K562 (cell line): Measurements from ENCODE around the gene USP7. TPM values are rescaled to one million over a fixed set of nuclear protein-coding genes. Genes with fewer than 3 reads are reported as not detected.
A peak's percentile ranks its signal among the peaks of the same experiment; 100 is the strongest.

Experiments
- KLF13 ChIP-seq: fragments of 450-650 bp; IDR thresholded peaks from 2 replicates; pipeline ENCODE4 v1.6.1; 2016; ENCODE audit warnings: missing genetic modification characterization, low read depth, mild to moderate bottlenecking, missing compliant biosample characterization, moderate library complexity, borderline replicate concordance
- NRF1 ChIP-seq, 2 experiments: fragments of 450-650 bp; IDR thresholded peaks in 1 of 2; conservative IDR thresholded peaks in 1 of 2; 2 replicates each; pipeline ENCODE4 v1.6.1; 2014; ENCODE audit warnings: mild to moderate bottlenecking in 2 of 2
- ZNF124 ChIP-seq: sonication (generic); formaldehyde crosslinking; IDR thresholded peaks from 2 replicates; pipeline ENCODE4 v1.8.1; 2022; ENCODE audit warnings: missing genetic modification reagents
- ZNF76 ChIP-seq: fragments of 250-450 bp; sonication (Bioruptor Pico); IDR thresholded peaks from 2 replicates; pipeline ENCODE4 v1.4.0; 2020; ENCODE audit warnings: mild to moderate bottlenecking, moderate library complexity, borderline replicate concordance
- polyA plus RNA-seq, 8 experiments: library from polyadenylated mRNA; depleted of rRNA in 4 of 8; stranded (reverse) in 5 of 8; unstranded in 3 of 8; fragments of >200 nt; fragmentation: Nextera tagmentation in 2 of 8; fragmentation: Illumina TruSeq in 1 of 8; extraction: Ambion mirVana in 2 of 8; extraction: Trizol in 1 of 8; gene quantifications; 2 replicates each; pipeline versions ENCODE4 v1.2.1 to v1.2.3, GENCODE V29; 2011 to 2014; ENCODE audit warnings: inconsistent platforms in 1 of 8, missing spikeins in 1 of 8
- total RNA-seq, 7 experiments: library from RNA; depleted of rRNA in 6 of 7; stranded (reverse); fragments of >200 nt in 6 of 7; fragmentation: Illumina TruSeq in 2 of 7; extraction: Trizol in 2 of 7; gene quantifications; 2 replicates each; pipeline versions ENCODE4 v1.2.1 to v1.2.3, GENCODE V29; 2011 to 2021; ENCODE audit warnings: low replicate concordance in 1 of 7
- TF ChIP-seq, protein P1 (sequence below): fragments of 200-600 bp; sonication (generic); IDR thresholded peaks from one replicate; pipeline ENCODE4 v1.6.1; 2012; ENCODE audit warnings: mild to moderate bottlenecking, low read depth, low read length, inconsistent platforms
- TF ChIP-seq, protein P2 (sequence below): fragments of 450-650 bp; IDR thresholded peaks from 2 replicates; pipeline ENCODE4 v1.6.1; 2018; ENCODE audit warnings: mild to moderate bottlenecking, low read depth; ENCODE audit not compliant: partially characterized antibody

The USP7 gene
- total and polyA plus RNA-seq, 9 of the 15 experiments (the other 6 are each of a cell fraction or from before 2014, with no cell fraction given) = 17.1 to 145 (median 57.9) TPM

DNA sequence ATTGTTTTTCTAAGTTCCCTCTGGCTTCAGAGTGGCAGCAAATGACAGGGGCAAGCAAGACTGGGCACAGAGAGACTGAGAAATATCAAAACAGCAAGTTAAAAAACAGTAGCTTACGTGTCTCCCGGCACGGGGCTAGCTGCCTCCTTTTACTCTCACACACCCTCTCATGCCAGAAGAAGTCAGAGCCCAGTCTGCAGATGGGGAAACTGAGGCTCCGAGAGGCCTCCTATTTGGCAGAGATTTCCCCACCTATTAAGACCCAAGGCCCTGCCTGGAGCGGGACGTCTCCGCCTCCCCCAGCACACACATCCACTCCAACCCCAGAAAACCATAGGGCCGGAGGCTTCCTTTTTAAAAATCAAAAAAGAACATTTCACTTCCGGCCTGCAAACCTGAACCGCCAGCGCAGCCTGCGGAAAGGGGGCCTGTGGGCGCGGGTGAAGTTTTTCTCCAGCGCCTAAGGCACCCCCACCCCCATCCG, 95.7 kb downstream of the USP7 start (continued):
- TF ChIP-seq, protein P1, sequence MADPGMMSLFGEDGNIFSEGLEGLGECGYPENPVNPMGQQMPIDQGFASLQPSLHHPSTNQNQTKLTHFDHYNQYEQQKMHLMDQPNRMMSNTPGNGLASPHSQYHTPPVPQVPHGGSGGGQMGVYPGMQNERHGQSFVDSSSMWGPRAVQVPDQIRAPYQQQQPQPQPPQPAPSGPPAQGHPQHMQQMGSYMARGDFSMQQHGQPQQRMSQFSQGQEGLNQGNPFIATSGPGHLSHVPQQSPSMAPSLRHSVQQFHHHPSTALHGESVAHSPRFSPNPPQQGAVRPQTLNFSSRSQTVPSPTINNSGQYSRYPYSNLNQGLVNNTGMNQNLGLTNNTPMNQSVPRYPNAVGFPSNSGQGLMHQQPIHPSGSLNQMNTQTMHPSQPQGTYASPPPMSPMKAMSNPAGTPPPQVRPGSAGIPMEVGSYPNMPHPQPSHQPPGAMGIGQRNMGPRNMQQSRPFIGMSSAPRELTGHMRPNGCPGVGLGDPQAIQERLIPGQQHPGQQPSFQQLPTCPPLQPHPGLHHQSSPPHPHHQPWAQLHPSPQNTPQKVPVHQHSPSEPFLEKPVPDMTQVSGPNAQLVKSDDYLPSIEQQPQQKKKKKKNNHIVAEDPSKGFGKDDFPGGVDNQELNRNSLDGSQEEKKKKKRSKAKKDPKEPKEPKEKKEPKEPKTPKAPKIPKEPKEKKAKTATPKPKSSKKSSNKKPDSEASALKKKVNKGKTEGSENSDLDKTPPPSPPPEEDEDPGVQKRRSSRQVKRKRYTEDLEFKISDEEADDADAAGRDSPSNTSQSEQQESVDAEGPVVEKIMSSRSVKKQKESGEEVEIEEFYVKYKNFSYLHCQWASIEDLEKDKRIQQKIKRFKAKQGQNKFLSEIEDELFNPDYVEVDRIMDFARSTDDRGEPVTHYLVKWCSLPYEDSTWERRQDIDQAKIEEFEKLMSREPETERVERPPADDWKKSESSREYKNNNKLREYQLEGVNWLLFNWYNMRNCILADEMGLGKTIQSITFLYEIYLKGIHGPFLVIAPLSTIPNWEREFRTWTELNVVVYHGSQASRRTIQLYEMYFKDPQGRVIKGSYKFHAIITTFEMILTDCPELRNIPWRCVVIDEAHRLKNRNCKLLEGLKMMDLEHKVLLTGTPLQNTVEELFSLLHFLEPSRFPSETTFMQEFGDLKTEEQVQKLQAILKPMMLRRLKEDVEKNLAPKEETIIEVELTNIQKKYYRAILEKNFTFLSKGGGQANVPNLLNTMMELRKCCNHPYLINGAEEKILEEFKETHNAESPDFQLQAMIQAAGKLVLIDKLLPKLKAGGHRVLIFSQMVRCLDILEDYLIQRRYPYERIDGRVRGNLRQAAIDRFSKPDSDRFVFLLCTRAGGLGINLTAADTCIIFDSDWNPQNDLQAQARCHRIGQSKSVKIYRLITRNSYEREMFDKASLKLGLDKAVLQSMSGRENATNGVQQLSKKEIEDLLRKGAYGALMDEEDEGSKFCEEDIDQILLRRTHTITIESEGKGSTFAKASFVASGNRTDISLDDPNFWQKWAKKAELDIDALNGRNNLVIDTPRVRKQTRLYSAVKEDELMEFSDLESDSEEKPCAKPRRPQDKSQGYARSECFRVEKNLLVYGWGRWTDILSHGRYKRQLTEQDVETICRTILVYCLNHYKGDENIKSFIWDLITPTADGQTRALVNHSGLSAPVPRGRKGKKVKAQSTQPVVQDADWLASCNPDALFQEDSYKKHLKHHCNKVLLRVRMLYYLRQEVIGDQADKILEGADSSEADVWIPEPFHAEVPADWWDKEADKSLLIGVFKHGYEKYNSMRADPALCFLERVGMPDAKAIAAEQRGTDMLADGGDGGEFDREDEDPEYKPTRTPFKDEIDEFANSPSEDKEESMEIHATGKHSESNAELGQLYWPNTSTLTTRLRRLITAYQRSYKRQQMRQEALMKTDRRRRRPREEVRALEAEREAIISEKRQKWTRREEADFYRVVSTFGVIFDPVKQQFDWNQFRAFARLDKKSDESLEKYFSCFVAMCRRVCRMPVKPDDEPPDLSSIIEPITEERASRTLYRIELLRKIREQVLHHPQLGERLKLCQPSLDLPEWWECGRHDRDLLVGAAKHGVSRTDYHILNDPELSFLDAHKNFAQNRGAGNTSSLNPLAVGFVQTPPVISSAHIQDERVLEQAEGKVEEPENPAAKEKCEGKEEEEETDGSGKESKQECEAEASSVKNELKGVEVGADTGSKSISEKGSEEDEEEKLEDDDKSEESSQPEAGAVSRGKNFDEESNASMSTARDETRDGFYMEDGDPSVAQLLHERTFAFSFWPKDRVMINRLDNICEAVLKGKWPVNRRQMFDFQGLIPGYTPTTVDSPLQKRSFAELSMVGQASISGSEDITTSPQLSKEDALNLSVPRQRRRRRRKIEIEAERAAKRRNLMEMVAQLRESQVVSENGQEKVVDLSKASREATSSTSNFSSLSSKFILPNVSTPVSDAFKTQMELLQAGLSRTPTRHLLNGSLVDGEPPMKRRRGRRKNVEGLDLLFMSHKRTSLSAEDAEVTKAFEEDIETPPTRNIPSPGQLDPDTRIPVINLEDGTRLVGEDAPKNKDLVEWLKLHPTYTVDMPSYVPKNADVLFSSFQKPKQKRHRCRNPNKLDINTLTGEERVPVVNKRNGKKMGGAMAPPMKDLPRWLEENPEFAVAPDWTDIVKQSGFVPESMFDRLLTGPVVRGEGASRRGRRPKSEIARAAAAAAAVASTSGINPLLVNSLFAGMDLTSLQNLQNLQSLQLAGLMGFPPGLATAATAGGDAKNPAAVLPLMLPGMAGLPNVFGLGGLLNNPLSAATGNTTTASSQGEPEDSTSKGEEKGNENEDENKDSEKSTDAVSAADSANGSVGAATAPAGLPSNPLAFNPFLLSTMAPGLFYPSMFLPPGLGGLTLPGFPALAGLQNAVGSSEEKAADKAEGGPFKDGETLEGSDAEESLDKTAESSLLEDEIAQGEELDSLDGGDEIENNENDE = no peak
- TF ChIP-seq, protein P2, sequence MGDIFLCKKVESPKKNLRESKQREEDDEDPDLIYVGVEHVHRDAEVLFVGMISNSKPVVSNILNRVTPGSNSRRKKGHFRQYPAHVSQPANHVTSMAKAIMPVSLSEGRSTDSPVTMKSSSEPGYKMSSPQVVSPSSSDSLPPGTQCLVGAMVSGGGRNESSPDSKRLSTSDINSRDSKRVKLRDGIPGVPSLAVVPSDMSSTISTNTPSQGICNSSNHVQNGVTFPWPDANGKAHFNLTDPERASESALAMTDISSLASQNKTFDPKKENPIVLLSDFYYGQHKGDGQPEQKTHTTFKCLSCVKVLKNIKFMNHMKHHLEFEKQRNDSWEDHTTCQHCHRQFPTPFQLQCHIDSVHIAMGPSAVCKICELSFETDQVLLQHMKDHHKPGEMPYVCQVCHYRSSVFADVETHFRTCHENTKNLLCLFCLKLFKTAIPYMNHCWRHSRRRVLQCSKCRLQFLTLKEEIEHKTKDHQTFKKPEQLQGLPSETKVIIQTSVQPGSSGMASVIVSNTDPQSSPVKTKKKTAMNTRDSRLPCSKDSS = no peak
- TF ChIP-seq KLF13 (tag) = no peak
- no peak for TF ChIP-seq ZNF124 (CRISPR knock-in tag)
- TF ChIP-seq NRF1 (conservative IDR thresholded peaks at IDR 0.05 in 1 of 2, IDR thresholded peaks at IDR 0.05 in 1 of 2) = peak; percentile 33 to 49; a peak in 3 of 4 replicates
- TF ChIP-seq ZNF76 (CRISPR knock-in tag) = no peak
